ENCODE measurements around the gene PKP4. TPM values are rescaled to one million over a fixed set of nuclear protein-coding genes. Genes with fewer than 3 reads are reported as not detected.

PKP4 gene
- total RNA-seq, 3 donors from 2014 or later, result 41.6 to 59.1 (median 51.1) TPM

DNA sequence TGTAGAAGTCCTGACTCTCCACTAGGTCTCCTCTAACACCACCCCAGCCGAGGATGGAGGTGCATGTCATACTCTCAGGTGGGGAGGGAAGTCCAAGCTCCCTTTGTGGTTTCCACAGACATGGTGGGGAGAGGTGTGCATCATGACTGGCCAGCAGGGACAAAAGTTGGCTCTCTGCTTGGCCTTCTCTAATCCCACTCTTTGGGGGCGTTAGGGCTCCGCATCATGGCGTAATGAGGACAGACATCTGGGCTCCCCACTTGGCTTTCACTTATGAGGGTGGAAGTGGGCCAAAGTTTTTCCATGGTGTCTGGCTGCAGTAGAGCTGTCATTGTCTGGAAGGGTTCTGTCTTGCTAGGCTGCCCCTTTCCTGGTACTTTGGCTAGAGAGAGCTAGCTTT is 257.7 kb downstream of the PKP4 start:
- no peaks in the 10 kb centered on the region for H3K36me3 ChIP-seq (ENCODE audit: low read depth)
- no peak for DNase-seq
- no peak for TF ChIP-seq CTCF (IDR thresholded peaks at IDR 0.05)
- ATAC-seq, result no peak
- no peak overlapping the region for H3K4me3 ChIP-seq
- H3K4me1 ChIP-seq (ENCODE audit: low read depth), result no peaks in the 10 kb centered on the region
- intact Hi-C loops (cut with DNase I, micrococcal nuclease), result no loop called here
- H3K9me3 ChIP-seq, result no peaks in the 10 kb centered on the region

- intact Hi-C loops (cut with DNase I, micrococcal nuclease), result no loop called here
- peak in 1 of 3 donors; percentile 14 for DNase-seq
These were observed 258.6 kb downstream of the PKP4 start for GRCh38 chr2:158715357-158715756.

DNA sequence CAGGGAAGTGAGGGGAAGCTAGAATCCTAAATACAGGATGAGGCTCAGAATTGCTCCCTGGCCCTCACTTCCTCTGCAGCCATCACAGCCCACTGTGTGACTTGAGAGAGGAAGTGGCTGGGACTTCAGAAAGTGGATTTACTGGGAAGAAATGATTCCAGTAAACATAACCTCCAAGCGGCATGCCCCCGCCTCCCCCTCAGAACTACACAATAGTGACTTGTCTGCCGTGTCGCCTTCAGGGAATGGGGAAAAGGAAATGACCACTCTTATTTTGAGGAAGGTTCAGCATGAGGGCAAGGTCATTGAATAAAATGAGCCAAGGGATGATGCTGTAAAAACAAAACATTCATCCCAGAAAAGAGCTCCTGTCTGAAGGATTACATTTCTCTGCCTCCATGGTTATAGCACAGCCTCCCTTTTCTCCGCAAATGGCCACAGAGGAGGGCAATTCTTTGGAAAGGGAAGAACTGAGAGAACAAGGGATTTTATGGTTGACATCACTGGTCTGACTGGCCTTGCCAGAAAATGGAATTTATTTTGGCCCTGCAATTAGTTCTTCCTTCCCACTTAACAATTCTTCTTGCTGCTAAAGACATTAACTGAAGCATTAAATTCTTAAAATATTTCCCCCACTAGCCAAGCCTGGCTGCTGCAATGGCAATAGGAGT is 259.5 kb downstream of the PKP4 start:
- Histone ChIP-seq H3K4me1 (ENCODE audit: low read depth) (no peaks in the 10 kb centered on the region), H3K4me3 (no peak overlapping the region), H3K9me3 (no peaks in the 10 kb centered on the region), H3K36me3 (ENCODE audit: low read depth) (no peaks in the 10 kb centered on the region)
- DNase-seq (no peak), ATAC-seq (no peak)
- TF ChIP-seq CTCF (IDR thresholded peaks at IDR 0.05), result no peak
- intact Hi-C loops (cut with DNase I, micrococcal nuclease), result no loop called here

More at GRCh38 chr2:158715357-158715756, 258.6 kb downstream of the PKP4 start:
- no peaks in the 10 kb centered on the region for H3K36me3 ChIP-seq (ENCODE audit: low read depth)
- peak; percentile 59 for ATAC-seq
- no peak for TF ChIP-seq CTCF (IDR thresholded peaks at IDR 0.05)
- no peaks in the 10 kb centered on the region for H3K4me1 ChIP-seq (ENCODE audit: low read depth)
- H3K4me3 ChIP-seq, result no peak overlapping the region
- no peaks in the 10 kb centered on the region for H3K9me3 ChIP-seq

DNA sequence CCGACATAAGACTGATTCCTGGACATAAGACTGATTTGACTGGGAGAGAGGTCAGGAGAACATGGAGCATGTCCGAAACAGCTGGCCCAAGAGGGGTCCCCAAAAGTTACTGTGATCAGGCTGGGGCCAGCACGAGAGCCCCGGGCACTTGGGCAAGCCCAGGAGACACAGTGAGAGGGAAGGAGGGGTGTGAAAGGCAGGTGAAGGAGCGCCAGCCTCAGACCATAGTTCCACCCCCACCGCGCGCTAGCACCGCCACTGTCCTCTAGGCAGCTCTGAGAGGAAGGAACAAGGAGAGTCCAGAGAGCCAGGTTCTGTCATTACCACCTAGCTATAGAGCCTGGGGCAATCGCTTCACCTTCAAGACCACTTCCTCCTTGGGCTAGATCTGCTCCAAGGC is 260.2 kb downstream of the PKP4 start:
- no peaks in the 10 kb centered on the region for H3K9me3 ChIP-seq
- no peak for ATAC-seq
- DNase-seq, result no peak
- H3K4me3 ChIP-seq, result no peak overlapping the region
- intact Hi-C loops (cut with DNase I, micrococcal nuclease), result no loop called here
- no peaks in the 10 kb centered on the region for H3K4me1 ChIP-seq (ENCODE audit: low read depth)
- H3K36me3 ChIP-seq (ENCODE audit: low read depth), result no peaks in the 10 kb centered on the region
- TF ChIP-seq CTCF (IDR thresholded peaks at IDR 0.05), result no peak

- DNase-seq, result no peak
- Histone ChIP-seq H3K4me3 (no peak overlapping the region), H3K9me3 (no peaks in the 10 kb centered on the region), H3K36me3 (ENCODE audit: low read depth) (no peaks in the 10 kb centered on the region), H3K4me1 (ENCODE audit: low read depth) (no peaks in the 10 kb centered on the region)
- no peak for ATAC-seq
- intact Hi-C loops (cut with DNase I, micrococcal nuclease), result no loop called here
- no peak for TF ChIP-seq CTCF (IDR thresholded peaks at IDR 0.05)
These were observed 260.8 kb downstream of the PKP4 start for GRCh38 chr2:158717366-158718195.

All from mucosa of descending colon (tissue), 3 donors.